ENCODE results near the gene CMIP. TPM values are rescaled to one million over a fixed set of nuclear protein-coding genes. Genes with fewer than 3 reads are reported as not detected.

Gene CMIP
- total RNA-seq, 4 donors from 2014 or later = 14.5 to 24.6 (median 21.0) TPM

GRCh38 chr16:81539759-81540472, 95.3 kb downstream of the CMIP start:
- H3K36me3 ChIP-seq = no peaks in the 10 kb centered on the region
- peaks cover 17 to 59% (median 45%) of the 10 kb centered on the region in 4 donors for H3K4me1 ChIP-seq
- no peak overlapping the region for H3K27ac ChIP-seq (replicated peaks in 1 of 4)
- H3K9me3 ChIP-seq = no peaks in the 10 kb centered on the region
- DNase-seq (ENCODE audit: extremely low spot score) = no peak
- TF ChIP-seq CTCF (IDR thresholded peaks at IDR 0.05) = no peak
- no peak for TF ChIP-seq POLR2A (IDR thresholded peaks at IDR 0.05; ENCODE audit: low read depth)
- no peak for TF ChIP-seq POLR2AphosphoS5 (IDR thresholded peaks at IDR 0.05)
- TF ChIP-seq EP300 (IDR thresholded peaks at IDR 0.05) = no peak
- no peak overlapping the region for H3K4me3 ChIP-seq
- intact Hi-C loops (cut with DNase I) = no loop called here
- WGBS = 93% methylated on average over 19 of the region's 19 CpGs
- no peaks in the 10 kb centered on the region for H3K27me3 ChIP-seq

GRCh38 chr16:81541314-81541713, 96.7 kb downstream of the CMIP start:
- intact Hi-C loops (cut with DNase I) = no loop called here
- H3K27me3 ChIP-seq = no peaks in the 10 kb centered on the region
- peaks cover 18 to 65% (median 48%) of the 10 kb centered on the region in 4 donors for H3K4me1 ChIP-seq
- no peak overlapping the region for H3K27ac ChIP-seq (replicated peaks in 1 of 4)
- no peaks in the 10 kb centered on the region for H3K36me3 ChIP-seq
- TF ChIP-seq POLR2A (IDR thresholded peaks at IDR 0.05; ENCODE audit: low read depth) (no peak), EP300 (IDR thresholded peaks at IDR 0.05) (no peak), POLR2AphosphoS5 (IDR thresholded peaks at IDR 0.05) (no peak), CTCF (IDR thresholded peaks at IDR 0.05) (no peak)
- 74% methylated on average over 8 of the region's 8 CpGs for WGBS
- no peak for DNase-seq (ENCODE audit: extremely low spot score)
- no peak overlapping the region for H3K4me3 ChIP-seq
- no peaks in the 10 kb centered on the region for H3K9me3 ChIP-seq

- intact Hi-C loops (cut with DNase I) = no loop called here
- no peaks in the 10 kb centered on the region for H3K9me3 ChIP-seq
- WGBS = 88% methylated on average over 16 of the region's 22 CpGs
- no peak for DNase-seq (ENCODE audit: extremely low spot score)
- H3K4me3 ChIP-seq = no peak overlapping the region
- H3K4me1 ChIP-seq = peaks cover 18 to 69% (median 53%) of the 10 kb centered on the region in 4 donors
- H3K36me3 ChIP-seq = no peaks in the 10 kb centered on the region
- no peaks in the 10 kb centered on the region for H3K27me3 ChIP-seq
- TF ChIP-seq POLR2AphosphoS5 (IDR thresholded peaks at IDR 0.05) = no peak
- TF ChIP-seq CTCF (IDR thresholded peaks at IDR 0.05) = no peak
- no peak for TF ChIP-seq POLR2A (IDR thresholded peaks at IDR 0.05; ENCODE audit: low read depth)
- no peak for TF ChIP-seq EP300 (IDR thresholded peaks at IDR 0.05)
- peak overlapping the region in 2 of 4 donors; percentile 20 to 30 for H3K27ac ChIP-seq (replicated peaks in 1 of 4)
Measured at GRCh38 chr16:81542609-81543570, 98.3 kb downstream of the CMIP start.

GRCh38 chr16:81543571-81543970, 99.0 kb downstream of the CMIP start:
- Histone ChIP-seq H3K36me3 (no peaks in the 10 kb centered on the region), H3K4me3 (no peak overlapping the region), H3K9me3 (no peaks in the 10 kb centered on the region), H3K27me3 (no peaks in the 10 kb centered on the region), H3K4me1 (peaks cover 18 to 63% (median 48%) of the 10 kb centered on the region in 4 donors), H3K27ac (replicated peaks in 1 of 4) (peak overlapping the region in 1 of 4 donors; percentile 30)
- TF ChIP-seq EP300 (IDR thresholded peaks at IDR 0.05) (no peak), POLR2A (IDR thresholded peaks at IDR 0.05; ENCODE audit: low read depth) (no peak), CTCF (IDR thresholded peaks at IDR 0.05) (no peak), POLR2AphosphoS5 (IDR thresholded peaks at IDR 0.05) (no peak)
- DNase-seq (ENCODE audit: extremely low spot score) = no peak
- WGBS = 63% methylated on average over 3 of the region's 3 CpGs
- intact Hi-C loops (cut with DNase I) = no loop called here

Data from esophagus muscularis mucosa (tissue), 4 donors.